H1 (cell line): ENCODE data around the gene GATAD2B. TPM values are rescaled to one million over a fixed set of nuclear protein-coding genes. Genes with fewer than 3 reads are reported as not detected.

Experiments used
- BACH1 ChIP-seq: IDR thresholded peaks from 2 replicates; pipeline ENCODE4 v1.6.1; 2012; ENCODE audit warnings: low read length, improper control_type of control experiment
- BCL11A ChIP-seq, 2 experiments: IDR thresholded peaks; one replicate each; pipeline ENCODE4 v1.6.1; 2011; ENCODE audit warnings: low read depth in 2 of 2, low read length in 2 of 2, mild to moderate bottlenecking in 2 of 2
- BRCA1 ChIP-seq: IDR thresholded peaks from 2 replicates; pipeline ENCODE4 v1.6.1; 2012; ENCODE audit warnings: low read depth, low read length, improper control_type of control experiment
- E2F6 ChIP-seq: IDR thresholded peaks from 2 replicates; pipeline ENCODE4 v1.6.1; 2012; ENCODE audit warnings: inconsistent platforms
- EP300 ChIP-seq, 2 experiments: IDR thresholded peaks; 1 replicate in 1 of 2; 2 replicates in 1 of 2; pipeline ENCODE4 v1.6.1; 2011 to 2012; ENCODE audit warnings: low read depth in 2 of 2, low read length in 2 of 2, mild to moderate bottlenecking in 2 of 2, borderline replicate concordance in 1 of 2, inconsistent platforms in 1 of 2, moderate library complexity in 1 of 2
- EZH2 ChIP-seq: fragments of 200-600 bp; sonication (generic); IDR thresholded peaks from 2 replicates; pipeline ENCODE4 v1.7.1; 2012; ENCODE audit warnings: low read depth, mild to moderate bottlenecking, moderate library complexity, low read length, inconsistent platforms; ENCODE audit not compliant: severe bottlenecking
- GABPA ChIP-seq: IDR thresholded peaks from 2 replicates; pipeline ENCODE4 v1.6.1; 2011; ENCODE audit warnings: mild to moderate bottlenecking, low read length, moderate library complexity, borderline replicate concordance; ENCODE audit not compliant: insufficient read depth
- JUN ChIP-seq: IDR thresholded peaks from 2 replicates; pipeline ENCODE4 v1.6.1; 2011; ENCODE audit warnings: low read depth, mild to moderate bottlenecking, improper control_type of control experiment, low read length
- KDM5A ChIP-seq: fragments of 200-600 bp; IDR thresholded peaks from 2 replicates; pipeline ENCODE4 v1.7.1; 2012; ENCODE audit warnings: mild to moderate bottlenecking, low read length, inconsistent platforms, mixed read lengths
- MAX ChIP-seq: IDR thresholded peaks from 2 replicates; pipeline ENCODE4 v1.6.1; 2012; ENCODE audit warnings: inconsistent platforms
- POLR2A ChIP-seq, 2 experiments: IDR thresholded peaks; 1 replicate in 1 of 2; 2 replicates in 1 of 2; pipeline ENCODE4 v1.6.1; 2011; ENCODE audit warnings: low read depth in 2 of 2, low read length in 2 of 2, mild to moderate bottlenecking in 2 of 2; ENCODE audit errors: control extremely low read depth in 1 of 2
- POU5F1 ChIP-seq: IDR thresholded peaks from 2 replicates; pipeline ENCODE4 v1.6.1; 2011; ENCODE audit warnings: low read depth, mild to moderate bottlenecking, low read length, moderate library complexity
- RAD21 ChIP-seq, 2 experiments: IDR thresholded peaks in 1 of 2; conservative IDR thresholded peaks in 1 of 2; 2 replicates each; pipeline ENCODE4 v1.6.1; 2011; ENCODE audit warnings: low read depth in 2 of 2, low read length in 2 of 2, improper control_type of control experiment in 1 of 2, inconsistent platforms in 1 of 2, mild to moderate bottlenecking in 1 of 2, moderate library complexity in 1 of 2
- RFX5 ChIP-seq: IDR thresholded peaks from 2 replicates; pipeline ENCODE4 v1.6.1; 2011; ENCODE audit warnings: low read depth, low read length, improper control_type of control experiment, borderline replicate concordance
- RXRA ChIP-seq: IDR thresholded peaks from 2 replicates; pipeline ENCODE4 v1.6.1; 2011; ENCODE audit warnings: low read depth, mild to moderate bottlenecking, low read length, moderate library complexity; ENCODE audit not compliant: insufficient read depth
- SAP30 ChIP-seq: fragments of 300-600 bp; sonication (generic); IDR thresholded peaks from 2 replicates; pipeline ENCODE4 v1.7.1; 2012; ENCODE audit warnings: low read length, moderate library complexity, mild to moderate bottlenecking, inconsistent platforms; ENCODE audit not compliant: insufficient read depth, insufficient replicate concordance
- SIX5 ChIP-seq: IDR thresholded peaks from 2 replicates; pipeline ENCODE4 v1.6.1; 2011; ENCODE audit warnings: mild to moderate bottlenecking, low read depth, low read length
- SUZ12 ChIP-seq: fragments of 200-600 bp; sonication (generic); IDR thresholded peaks from 2 replicates; pipeline ENCODE4 v1.6.1; 2012; ENCODE audit warnings: mild to moderate bottlenecking, inconsistent platforms, low read length, moderate library complexity, mixed read lengths
- TAF1 ChIP-seq: IDR thresholded peaks from 2 replicates; pipeline ENCODE4 v1.6.1; 2011; ENCODE audit warnings: mild to moderate bottlenecking, low read depth, low read length
- TAF7 ChIP-seq: optimal IDR thresholded peaks from 2 replicates; pipeline ENCODE3; 2011; ENCODE audit warnings: low read depth, mild to moderate bottlenecking, inconsistent platforms, low read length, moderate library complexity, borderline replicate concordance
- TBP ChIP-seq: IDR thresholded peaks from 2 replicates; pipeline ENCODE4 v1.6.1; 2011; ENCODE audit warnings: low read depth, low read length, improper control_type of control experiment
- ZNF274 ChIP-seq: IDR thresholded peaks from 2 replicates; pipeline ENCODE4 v1.7.0; 2012; ENCODE audit warnings: low read length, borderline replicate concordance; ENCODE audit errors: extremely low read depth
- polyA plus RNA-seq, 7 experiments: library from polyadenylated mRNA; depleted of rRNA in 3 of 7; stranded (reverse) in 5 of 7; unstranded in 2 of 7; fragments of >200 nt in 5 of 7; fragments of 200-250 nt in 2 of 7; gene quantifications; 1 replicate in 5 of 7; 2 replicates in 1 of 7; 4 replicates in 1 of 7; pipeline versions ENCODE4 v1.2.1 to v1.2.3, GENCODE V29; 2011 to 2013; ENCODE audit warnings: missing spikeins in 2 of 7, mixed read lengths in 2 of 7
- total RNA-seq: library from RNA; stranded (reverse); fragmentation: NEBNext Ultra II Directional; extraction: Animal tissue kit (Norgen Biotek cat#: 25700); gene quantifications from 2 replicates; pipeline ENCODE4 v1.2.1, GENCODE V29; 2021

Gene GATAD2B
- total and polyA plus RNA-seq, 2 of the 8 experiments (the other 6 are each of a cell fraction or from before 2014, with no cell fraction given) = 8.4 to 39.1 TPM

- TF ChIP-seq SUZ12 (no peak), JUN (peak; percentile 61; the same call in 1 of the 2 replicates), TAF7 (peak; percentile 39), SAP30 (no peak), POU5F1 (no peak), RAD21 (IDR thresholded peaks at IDR 0.05 in 1 of 2, conservative IDR thresholded peaks at IDR 0.05 in 1 of 2; ENCODE audit: low read depth in 2 of 2, low read length in 2 of 2) (peak in 1 of 2 experiments; percentile 2; a peak in 1 of 4 replicates), BCL11A (IDR thresholded peaks at IDR 0.05; ENCODE audit: low read depth in 2 of 2, low read length in 2 of 2) (no peak), EP300 (IDR thresholded peaks at IDR 0.05; ENCODE audit: borderline replicate concordance in 1 of 2, low read depth in 2 of 2, low read length in 2 of 2) (0 out of 3 replicates have a peak, but pooled peaks of 1 of the 2 experiments have one; percentile 51), BACH1 (no peak), KDM5A (no peak), GABPA (peak; percentile 23; the same call in 1 of the 2 replicates), RXRA (no peak), TAF1 (peak; percentile 90), E2F6 (no peak; the same call in 1 of the 2 replicates), BRCA1 (no peak), RFX5 (no peak), SIX5 (no peak), MAX (no peak; the same call in 1 of the 2 replicates), EZH2 (no peak), ZNF274 (no peak), TBP (peak; percentile 75), POLR2A (IDR thresholded peaks at IDR 0.05; ENCODE audit: control extremely low read depth in 1 of 2, low read depth in 2 of 2, low read length in 2 of 2) (peak; percentile 70 to 93)
Observed at GRCh38 chr1:153775458-153776327, 147.1 kb downstream of the GATAD2B start (continued).
